AG08396 (cell line): ENCODE data around the gene LHPP.

Experiments used
- DNase-seq: peaks from one replicate; pipeline ENCODE4 v3.0.0; 2012; ENCODE audit warnings: low spot score, mixed read lengths

The LHPP gene

DNA sequence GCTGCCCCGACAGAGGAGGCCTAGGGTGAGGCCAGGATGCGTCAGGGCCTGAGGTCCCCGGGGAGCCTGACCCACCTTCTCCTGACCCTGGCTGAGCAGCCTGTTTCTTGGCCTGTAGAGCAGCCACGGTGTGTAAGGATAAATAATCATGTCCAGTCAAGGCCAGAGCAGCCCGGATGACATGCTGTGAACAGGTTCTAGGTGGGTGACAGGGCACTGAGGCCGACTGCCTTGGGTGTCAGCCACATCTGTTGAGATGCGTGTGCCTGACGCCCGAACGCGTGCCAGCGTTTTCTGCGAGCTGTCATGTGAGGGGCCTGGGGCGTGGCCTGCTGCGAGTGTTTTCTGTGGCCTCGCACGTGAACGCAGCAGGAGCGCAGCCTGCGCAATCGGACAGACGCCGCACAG is 164.2 kb downstream of the LHPP start:
- DNase-seq, result no peak

DNA sequence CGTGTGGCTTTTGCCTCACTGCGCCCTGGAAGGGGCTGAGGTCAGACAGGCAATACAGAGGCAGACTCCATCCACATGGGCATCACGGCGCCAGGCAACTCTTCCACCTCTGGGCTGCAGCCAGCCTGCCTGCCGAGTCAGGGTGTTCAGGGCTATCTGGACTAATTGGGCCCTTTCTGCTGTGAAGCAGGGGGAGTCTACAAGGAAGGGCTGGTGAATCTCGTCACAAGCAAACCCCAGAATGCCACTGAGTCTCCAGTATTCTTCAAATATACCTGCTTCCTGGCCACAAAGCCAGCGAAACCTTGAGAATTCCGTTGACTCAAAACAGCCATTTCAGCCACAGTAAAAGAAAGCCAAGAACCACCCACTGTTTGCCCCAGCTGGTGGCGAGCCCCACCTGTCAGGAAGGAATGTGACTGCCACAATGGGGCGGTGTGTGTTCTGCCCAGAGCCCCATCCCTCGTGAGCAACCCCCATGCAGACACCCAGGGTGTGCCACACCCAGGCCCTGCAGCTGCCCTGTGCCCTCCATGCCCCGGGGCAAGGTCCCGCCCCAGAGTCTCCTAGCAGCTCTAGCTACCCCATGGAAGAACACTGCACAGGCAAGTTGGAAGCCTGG is 165.2 kb downstream of the LHPP start:
- no peak for DNase-seq

GRCh38 chr10:124627866-124628675 is 166.4 kb downstream of the LHPP start:
- no peak for DNase-seq

DNA sequence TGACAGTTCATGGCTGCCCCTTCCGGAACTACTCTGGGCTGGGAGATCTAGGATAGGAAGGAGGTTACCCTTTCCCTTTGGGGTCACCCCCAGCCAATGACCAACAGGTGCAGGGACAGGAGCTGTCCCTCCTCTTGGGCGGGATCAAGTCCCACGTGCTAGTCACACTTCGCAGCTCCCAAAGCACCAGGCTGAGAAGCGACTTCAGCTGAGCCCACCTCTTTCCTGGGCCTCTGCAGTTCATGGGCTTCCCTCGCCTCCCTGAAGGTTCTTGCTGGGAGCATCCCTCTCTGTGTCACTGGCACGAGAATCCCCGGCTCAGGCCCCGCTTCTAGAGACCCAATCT is 167.0 kb downstream of the LHPP start:
- no peak for DNase-seq

GRCh38 chr10:124629415-124629814 is 167.8 kb downstream of the LHPP start:
- DNase-seq, result no peak

- DNase-seq, result no peak
Observed at GRCh38 chr10:124629842-124630241, 168.2 kb downstream of the LHPP start.

DNA sequence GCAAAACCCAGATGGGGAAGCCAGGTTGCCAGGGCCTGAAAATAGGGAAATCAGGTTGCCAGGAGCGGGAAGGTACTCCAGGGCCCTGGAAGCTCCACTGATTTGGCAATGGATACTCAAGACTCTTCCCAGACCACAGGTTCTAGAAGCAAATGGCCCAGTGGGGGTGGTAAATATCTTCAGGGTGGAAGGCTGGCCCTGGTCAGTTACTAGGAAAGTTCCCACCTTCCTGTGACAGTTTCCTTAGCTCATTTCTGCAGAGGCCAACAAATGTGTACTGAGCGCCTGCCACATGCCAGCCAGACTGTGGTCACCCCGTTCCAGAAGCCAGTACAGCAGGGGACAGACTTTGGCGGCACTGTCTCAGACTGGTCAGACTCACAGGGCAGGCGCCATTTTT is 168.9 kb downstream of the LHPP start:
- no peak for DNase-seq

DNA sequence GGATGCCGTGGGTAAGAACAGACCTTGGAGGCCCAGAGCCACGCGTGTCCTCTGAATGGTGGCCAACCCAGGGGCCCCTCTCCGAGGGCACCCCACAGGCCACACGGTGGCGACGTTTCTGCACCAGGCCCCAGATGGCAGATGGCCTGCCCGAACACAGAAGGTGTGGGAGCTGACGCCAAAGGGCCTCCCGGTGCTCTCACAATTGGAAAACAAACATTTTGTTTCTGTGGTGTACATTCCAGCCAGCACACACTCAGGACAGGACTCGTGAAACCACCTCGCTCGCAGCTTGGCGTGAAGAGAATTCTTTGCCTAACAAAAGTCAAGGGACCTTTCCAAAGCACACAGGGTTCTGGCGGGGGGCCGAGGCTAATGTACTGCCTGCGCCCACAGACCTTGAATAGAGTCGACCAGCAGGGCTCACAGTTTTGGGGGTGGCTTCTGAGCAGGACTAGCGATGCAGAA is 170.5 kb downstream of the LHPP start:
- DNase-seq, result no peak

DNA sequence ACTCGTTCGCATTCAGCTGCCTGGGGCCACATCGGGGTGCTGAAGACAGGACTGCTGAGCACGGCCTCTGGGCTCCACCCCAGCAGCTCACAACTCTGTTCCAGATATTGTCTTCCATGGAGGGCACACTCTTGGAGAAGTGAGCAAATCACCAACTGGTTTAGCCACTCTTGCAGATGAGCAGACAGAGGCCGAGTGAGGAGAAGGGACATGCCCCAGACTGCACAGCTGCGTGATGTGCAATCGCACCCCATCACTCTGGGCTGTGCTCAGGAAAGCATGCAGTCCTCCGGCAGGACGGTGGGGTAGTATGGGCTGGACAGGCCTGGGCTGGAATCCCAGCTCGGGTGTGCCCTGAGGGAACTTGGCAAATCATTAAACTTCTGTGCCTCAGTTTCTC is 170.9 kb downstream of the LHPP start:
- DNase-seq, result no peak

DNA sequence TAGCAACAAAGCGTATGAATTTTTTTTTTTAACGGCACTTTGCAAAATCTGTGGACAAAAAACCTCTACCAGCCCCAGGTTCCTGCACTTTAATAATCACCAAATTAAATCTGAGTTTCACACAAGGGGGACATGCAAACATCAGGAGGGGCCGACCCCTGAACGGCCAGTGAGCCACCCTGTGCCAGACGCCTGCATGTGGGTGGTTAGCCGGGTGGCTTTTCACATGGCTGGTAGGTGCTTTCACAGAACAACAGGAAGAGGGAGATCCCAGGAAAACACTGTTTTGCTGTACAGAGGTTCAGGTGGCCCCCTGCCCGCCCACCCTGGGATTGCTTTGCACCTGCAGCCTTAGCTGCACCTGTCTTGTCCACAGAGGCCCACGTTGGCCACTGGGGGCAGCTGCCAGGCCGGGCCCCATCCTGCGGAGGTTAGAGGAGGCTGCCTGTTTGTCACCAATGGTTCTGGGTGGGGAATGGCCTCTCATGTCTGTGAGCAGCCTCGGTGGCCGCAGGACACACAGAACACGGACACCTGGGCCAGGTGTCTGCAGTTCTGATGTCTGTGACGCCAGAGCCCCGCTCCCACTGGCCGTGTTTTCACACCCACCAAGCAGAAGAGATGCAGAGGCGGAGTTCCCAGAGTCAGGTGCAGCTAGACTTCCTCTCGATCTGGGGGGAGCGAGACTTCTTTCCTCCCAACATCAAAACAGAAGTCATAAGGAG is 174.8 kb downstream of the LHPP start:
- DNase-seq, result no peak

- DNase-seq, result no peak
Observed at GRCh38 chr10:124637091-124637700, 175.6 kb downstream of the LHPP start.

GRCh38 chr10:124637746-124638145 is 176.1 kb downstream of the LHPP start:
- no peak for DNase-seq

DNA sequence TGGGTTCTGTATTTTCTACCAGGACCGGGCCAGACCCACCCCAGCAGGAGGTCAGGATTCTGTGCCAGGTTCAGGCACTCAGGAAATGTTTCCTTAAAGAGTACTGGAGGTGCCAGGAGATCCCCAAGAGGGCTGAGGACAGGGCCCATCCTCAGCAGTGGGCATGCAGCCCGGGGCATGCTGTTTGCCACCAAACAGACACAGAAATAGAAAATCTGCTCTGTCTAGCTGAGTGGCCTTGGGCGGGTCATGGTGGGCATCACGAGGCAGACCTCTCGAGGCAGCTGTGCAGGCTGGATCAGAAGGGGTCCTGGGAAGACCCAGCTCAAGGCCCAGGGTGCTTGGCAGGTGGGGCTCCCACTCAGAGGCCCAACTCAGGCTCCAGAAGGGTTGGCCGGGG is 177.6 kb downstream of the LHPP start:
- DNase-seq, result no peak

DNA sequence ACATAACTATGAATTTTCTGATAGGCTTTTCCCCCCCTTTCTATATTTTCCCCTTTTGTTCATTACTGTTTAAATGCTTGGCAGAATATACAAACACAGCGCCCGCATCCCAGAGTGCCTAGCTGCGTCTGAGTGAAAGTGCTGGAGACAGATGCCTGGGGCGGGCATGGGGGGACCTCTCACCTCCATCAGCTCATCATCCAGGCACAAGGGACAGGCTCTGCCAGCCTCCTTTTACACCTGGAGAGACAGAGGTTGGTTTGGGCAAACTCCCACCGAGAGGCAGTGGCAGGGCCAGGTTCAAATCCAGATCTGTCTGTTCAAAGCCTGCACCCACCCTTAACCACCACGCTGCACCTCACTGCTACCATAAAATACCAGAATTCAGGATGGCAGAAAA is 178.0 kb downstream of the LHPP start:
- no peak for DNase-seq

GRCh38 chr10:124640056-124640455 is 178.4 kb downstream of the LHPP start:
- no peak for DNase-seq

DNA sequence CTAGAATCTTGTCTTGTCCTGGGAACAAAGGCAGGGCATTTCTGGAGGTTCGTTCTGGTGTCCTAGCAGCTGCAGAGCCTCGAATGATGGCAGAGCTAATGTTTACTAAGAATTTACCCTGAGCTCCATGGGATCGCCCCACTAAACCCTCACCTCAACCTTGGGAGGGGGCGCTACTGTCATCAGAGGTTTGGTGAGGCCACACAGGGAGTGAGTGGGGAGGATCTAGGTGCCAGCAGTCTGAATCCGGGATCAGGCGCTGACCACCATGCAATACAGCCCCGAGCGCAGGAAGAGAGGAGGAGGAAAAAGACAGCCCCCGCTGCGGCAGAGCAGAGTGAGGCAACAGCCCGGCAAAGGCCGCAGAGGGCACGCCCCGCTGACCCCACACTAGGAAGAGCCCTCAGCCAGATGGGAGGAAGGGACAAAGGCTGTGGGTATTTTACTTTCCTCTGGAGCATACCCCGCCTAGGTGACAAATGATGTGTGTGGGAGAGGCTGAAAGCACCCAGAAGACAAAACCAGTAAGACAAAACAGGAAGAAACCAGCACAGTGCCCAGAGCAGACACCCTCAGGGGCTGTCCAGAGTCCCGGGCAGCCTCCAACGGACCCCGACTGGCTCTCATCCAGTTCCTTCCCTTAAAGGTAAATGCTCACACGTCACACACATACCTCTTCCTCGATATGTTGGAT is 179.1 kb downstream of the LHPP start:
- no peak for DNase-seq

DNA sequence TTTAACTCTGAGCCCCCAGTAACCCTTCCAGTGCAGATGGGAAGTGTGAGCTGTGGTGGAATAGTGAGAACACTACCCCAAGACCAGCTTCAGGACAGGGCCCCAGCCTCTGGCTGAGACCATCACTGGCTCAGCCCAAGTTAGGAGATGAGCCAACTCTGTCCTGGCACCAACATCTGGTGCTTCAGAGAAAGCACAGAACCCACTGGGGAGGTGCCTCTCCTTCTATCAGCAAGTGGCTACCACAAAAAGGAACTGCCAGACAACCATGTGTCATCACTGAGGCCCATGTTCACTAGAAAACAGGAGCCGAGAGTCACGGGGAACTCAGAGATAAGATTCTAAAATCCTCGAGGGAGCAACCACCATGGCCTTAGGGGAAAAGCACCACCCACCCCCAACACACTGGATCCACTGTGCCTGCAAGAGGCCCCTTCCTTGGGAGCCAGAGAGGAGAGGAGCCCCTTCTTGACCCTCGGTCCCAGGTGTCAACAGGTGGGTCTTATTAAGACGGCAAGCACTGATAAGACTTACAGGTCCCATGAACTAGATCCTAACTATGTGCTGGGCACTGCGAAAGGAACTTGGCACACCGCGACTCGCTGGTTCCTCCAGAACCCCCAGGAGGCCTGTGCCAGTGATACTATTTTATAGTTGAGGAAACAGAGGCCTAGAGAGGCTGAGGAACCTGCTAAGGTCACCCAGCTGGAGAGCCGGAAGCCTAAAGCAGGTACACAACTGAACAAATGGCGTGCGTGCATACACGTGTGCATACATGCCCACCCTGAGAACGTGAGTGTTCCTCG is 179.9 kb downstream of the LHPP start:
- peak; percentile 74 for DNase-seq

DNA sequence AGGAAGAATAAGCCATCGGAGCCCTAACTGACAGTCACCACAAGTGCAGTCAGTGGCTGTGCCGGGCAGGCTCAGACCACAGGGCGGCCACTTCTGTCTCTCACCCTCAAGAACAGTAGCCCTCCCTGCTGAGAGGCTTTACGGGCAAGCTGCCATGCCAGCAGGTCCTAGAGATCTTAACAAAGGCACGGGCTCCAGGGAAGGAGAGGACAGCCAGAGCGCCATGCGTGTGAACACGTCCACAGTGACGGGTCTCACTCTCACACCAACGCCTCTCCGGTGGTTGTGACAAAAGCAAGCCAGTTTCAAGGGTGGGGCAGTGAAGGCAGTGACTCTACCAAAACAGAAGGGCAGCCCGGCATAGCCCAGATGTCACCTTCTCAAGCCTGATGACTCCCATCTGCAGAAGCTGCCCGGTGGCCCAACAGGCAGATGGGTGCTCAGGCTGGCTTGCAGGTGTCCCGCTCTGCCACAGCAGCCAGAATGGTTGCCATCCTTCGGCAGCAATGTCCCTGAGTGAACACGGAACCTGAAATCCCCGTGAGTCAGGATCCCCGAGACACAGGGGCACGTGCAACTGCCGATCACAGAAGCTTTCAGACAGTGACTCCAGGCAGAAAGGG is 180.6 kb downstream of the LHPP start:
- DNase-seq, result no peak

DNA sequence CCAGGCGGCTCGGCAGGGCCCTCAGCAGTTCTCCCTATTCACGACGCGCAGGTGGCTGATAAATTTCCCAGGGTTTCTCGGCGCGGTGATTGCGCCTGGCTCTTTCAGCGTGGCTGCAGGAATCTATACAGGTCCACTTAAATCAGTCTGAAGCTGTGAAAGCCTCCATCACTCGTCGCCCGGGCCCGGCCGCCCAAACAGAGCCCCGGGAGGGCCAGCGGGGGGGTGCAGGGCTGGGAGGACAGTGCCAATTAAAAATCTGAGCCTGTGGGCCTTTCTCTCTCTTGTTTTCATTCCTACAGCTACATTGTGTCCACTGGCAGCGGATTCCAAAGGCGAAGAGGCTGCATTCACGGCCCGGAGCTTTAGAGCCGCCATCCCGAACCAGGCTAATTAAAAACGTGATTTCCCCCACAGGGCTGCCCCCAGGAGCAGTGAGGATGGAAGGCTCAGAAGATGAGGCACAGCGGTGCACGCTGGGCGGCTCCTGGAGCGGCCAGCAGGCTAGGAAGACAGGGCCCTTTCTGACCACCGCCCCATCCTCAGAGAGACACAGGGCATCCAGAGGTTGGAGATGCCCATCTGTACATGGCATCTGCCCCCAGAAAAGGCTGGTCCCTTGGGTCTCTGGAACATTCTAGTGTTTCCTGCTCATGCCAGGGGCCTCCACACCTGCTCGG is 181.8 kb downstream of the LHPP start:
- no peak for DNase-seq

- no peak for DNase-seq
Observed at GRCh38 chr10:124644236-124644635, 182.6 kb downstream of the LHPP start.
